GM21447 (cell line): ENCODE measurements around the gene GPR75.
"Not testable (repeated sequence)": the region's sequence is repeated elsewhere in the genome, so short reads cannot be mapped to it uniquely, and the experiment has no call there.

Experiments
- ATAC-seq: cut with Tn5 transposase; IDR thresholded peaks from one replicate; pipeline ENCODE4 v1.9.1; 2021; ENCODE audit not compliant: unreplicated experiment

GPR75 gene

DNA sequence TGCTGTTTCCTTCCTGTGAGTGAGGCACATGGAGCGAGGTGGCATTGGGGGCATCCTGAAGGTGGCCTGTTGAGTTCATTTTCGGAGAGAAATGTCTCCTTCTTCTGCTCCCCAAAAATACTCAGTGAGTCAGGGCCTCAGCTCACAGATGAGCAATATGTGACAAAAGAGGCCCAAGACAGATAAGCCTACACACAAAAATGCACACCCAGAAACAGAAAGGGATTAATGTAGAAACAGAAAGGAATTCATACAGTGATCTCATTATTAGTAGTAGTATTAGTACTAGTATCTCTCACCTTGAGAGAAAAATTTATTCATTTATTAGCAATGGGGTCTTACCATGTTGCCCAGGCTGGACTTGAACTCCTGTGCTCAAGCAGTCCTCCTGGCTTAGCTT lies 5.1 kb downstream of the GPR75 start:
- ATAC-seq = no peak

DNA sequence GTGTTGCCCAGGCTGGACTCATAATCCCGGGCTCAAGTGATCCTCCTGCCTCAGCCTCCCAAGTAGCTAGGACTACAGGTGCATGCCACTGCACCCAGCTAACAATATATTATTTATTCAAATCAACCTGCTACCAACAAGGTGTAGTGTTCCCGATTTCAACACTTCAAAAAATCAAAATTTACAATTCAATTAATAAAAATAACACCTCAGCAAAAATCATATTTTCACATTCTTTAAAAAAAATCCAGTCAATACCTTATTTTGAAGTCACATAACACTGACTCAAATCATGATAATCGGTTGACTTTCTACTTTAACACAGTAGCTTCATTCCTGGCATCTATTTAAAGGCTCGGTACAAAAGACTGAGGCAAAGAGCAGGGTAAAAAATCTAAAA lies 7.2 kb downstream of the GPR75 start:
- ATAC-seq = no peak

DNA sequence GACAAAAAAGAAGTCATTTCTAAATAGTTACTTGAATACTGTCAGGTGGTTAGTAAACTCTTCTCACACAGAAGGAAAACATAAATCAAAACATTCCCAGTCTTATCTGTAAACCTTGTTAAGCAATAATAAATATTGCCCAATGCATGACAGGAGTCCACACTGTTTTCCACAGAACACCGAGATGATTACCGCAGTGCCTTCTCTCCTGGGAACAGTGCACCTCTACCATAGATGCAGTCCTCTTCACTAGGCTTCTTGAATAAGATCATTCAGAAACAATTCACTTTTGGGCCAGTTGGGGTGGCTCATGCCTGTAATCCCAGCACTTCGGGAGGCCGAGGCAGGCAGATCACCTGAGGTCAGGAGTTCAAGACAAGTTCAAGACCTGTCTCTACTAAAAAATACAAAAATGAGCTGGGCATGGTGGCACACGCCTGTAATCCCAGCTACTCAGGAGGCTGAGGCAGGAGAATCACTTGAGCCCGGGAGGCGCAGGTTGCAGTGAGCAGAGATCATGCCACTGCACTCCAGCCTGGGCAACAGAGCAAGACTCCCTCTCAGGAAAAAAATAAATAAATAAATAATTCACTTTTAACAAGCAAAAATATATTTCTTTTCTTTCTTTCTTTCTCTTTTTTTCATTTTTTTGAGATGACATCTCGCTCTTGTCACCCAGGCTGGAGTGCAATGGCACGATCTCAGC lies 8.6 kb downstream of the GPR75 start:
- ATAC-seq = not testable (repeated sequence)

DNA sequence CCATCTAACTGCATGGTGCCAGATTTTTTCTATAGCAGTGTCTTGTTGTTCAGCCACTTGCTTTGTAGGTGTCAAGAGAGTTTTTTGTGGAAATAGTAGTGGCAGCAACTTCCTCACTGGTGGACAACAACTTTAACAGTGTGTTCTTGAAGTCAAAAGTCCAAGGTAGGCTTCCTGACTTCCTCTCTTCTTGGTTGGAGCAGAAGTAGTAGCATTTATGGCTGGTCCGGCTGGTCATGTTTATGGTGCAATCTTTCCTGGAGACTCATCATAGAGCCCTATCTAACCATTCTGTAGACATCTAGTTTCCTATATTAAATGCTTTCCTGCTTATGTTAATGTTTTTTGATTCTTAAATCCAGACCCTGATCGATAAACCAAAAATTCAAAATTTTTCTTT lies 11.7 kb downstream of the GPR75 start:
- no peak for ATAC-seq

DNA sequence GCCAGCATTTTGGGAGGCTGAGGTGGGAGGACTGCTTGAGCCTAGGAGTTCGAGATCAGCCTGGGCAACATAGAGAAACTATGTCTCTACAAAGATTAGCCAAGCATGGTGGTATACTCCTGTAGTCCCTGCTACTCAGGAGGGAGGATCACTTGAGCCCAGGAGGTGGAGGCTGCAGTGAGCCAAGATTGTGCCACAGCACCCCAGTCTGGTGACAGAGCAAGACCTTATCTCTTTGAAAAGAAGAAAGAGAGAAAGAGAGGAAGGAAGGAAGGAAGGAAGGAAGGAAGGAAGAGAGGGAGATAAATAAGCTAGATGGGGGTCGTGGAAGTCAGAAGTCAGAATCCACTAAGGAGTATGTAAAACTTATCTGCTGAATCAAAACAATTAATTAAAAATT lies 16.2 kb downstream of the GPR75 start:
- ATAC-seq = no peak

DNA sequence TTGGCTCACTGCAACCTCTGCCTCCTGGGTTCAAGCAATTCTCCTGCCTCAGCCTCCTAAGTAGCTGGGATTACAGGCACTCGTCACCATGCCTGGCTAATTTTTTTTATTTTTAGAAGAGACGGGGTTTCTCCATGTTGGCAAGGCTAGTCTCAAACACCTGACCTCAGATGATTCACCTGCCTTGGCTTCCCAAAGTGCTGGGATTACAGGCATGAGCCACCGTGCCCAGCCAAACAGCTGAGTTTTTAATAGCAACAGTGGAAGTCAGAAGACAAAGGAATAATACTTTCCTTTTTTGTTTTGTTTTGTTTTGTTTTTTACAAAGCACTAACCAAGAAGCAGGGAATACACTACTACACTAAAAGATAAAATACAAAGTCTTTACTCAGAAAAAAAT lies 16.9 kb downstream of the GPR75 start:
- no peak for ATAC-seq

DNA sequence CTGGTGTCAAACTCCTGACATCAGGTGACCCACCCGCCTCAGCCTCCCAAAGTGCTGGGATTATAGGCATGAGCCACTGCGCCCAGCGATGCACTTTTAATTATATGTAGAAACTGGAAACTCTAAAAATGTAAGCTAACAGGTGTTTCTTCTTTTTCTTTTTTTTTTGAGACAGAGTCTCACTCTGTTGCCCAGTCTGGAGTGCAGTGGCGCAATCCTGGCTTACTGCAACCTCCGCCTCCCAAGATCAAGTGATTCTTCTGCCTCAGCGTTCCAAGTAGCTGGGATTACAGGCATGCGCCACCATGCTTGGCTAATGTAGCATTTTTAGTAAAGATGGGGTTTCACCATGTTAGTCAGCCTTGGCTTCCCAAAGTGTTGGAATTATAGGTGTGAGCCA lies 18.1 kb downstream of the GPR75 start:
- not testable (repeated sequence) for ATAC-seq

DNA sequence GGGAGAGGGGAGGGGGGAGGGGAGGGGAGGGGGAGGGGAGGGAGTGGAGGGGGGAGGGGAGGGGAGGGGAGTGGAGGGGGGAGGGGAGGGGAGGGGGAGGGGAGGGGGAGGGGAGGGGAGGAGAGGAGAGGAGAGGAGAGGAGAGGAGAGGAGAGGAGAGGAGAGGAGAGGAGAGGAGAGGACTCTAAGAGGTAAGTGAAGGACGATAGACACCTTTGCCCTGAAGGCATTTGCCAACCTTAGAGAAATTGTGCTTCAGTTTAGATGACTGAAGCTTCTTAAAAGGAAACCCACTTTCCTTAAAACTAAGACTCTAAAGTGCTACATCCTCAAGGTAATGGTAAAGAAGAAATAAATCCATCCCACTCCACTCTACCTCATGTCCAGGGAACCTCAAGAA lies 19.2 kb downstream of the GPR75 start:
- ATAC-seq = no peak

DNA sequence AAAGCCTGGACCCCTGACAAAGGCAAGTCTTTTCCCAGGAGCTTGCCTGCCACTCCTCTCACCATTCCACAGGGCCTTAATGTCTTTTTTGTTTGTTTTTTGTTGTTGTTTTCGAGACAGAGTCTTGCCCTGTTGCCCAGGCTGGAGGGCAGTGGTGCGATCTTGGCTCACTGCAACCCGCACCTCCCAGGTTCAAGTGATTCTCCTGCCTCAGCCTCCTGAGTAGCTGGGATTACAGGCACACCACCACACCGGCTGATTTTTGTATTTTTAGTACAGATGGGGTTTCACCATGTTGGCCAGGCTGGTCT lies 29.8 kb downstream of the GPR75 start:
- ATAC-seq = not testable (repeated sequence)

DNA sequence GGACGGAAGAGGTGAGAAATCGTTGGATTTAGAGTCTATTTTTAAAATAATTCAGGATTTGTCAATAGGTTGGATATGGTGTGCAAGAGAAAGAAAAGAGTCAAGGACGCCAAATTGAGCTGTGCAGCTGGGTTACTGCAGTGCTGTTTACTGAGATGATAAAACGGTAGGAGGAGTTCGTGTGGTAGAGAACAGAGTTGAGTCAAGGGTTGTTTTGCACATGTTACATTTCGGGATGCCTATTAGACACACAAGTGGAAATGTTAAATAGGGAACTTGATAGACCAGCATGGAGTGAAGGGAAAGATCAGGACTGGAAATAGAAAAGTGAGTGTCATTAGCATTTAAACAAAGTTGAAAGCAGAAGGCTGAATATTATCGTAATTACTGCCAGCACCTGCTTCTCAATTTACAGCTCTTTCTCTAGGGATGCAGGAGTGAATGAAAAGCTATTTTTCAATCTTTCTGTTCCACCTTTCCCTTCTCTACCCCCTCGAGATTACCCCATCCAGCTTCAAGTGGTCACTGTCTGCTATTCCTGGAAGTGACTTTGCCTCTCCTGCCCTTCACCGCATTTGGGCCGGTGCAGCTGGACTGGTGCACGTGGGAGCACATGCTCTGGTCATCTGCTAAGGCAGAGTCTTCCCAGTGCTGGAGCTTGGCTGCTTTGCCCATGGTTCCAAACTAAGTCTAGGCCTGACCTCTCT lies 30.3 kb downstream of the GPR75 start:
- ATAC-seq = no peak

DNA sequence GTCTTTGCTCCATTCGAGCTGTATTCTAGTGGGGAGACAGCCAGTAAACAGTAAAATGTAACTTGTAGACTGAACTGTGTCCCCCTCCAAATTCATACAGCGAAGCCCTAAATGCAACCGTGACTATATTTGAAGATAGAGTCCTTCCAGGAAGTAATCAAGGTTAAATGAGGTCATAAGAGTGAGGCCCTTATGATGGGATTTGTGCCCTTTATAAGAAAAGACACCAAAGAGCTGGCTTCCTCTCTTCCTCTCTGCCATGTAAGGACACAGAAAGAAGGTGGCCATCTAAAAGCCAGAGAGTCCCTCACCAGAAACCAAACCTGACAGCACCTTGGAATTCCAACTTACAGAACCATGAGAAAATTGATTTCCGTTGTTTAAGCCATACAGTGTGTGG lies 31.4 kb downstream of the GPR75 start:
- no peak for ATAC-seq

DNA sequence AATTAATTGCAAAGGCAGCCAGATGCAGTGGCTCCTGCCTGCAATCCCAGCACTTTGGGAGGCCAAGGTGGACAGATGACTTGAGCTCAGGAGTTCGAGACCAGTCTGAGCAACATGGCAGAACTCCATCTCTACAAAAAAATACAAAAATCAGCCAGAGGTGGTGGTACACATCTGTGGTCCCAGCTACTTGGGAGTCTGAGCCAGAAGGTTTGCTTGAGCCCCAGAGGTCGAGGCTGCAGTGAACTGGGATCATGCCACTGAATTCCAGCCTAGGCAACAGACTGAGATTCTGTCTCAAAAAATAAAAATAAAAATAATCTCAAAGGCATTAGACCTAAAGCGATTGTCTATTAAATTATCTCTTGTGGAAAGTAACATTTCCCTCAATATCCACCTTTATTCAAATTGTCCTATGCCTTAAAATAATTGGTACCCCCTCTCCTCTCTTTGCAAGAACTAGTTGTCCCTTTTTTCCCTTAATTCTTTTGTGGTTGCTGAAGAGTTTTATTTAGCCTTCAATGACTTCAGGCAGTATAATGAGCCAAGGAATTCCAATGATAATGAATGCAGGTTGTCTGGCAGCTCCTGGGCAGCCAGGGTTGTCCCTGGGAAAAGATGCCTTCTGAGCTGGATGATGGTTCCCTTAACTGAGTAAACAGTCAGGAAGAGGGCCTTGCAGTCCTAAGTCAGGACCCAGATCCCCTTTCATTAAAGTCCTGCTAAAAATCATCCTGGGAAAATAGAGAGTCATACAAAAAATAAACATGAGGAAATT lies 32.2 kb downstream of the GPR75 start:
- no peak for ATAC-seq

DNA sequence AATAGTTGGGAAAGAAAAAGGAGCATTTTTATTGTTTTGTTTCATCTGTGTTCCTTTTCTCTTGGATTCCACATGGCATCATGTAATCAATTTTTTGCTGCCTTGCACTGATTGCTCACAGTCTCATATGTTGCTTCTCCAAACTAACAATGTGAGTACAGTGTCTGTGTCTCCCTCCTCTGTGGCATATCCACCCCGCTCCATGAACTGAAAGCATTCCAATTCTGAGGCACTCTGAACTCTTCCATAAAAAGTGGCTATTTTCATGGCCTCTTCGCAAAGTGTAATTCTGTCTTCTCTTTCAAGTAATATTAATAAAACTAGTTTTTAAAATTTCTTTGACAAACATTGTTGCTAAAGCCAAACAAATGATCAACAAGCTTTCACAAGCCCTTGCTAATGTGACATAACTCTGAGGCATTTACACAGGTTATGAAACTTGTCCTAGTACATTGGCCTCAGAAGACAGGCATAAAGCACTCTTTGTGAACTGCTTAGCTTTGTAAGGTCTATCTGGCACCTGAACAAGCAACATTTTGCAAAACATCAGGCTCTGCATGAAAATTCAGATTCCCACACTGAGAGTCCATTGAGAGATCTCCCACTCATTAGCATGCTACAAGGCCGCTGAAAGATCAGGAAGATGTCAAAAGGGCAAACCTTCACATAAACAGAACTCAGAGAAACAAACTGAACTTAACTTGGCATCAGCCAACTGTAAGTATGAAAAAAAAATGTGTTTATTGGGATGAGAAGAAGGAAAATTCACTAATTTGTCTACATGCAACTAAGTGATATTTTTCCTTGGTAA lies 33.0 kb downstream of the GPR75 start:
- no peak for ATAC-seq

DNA sequence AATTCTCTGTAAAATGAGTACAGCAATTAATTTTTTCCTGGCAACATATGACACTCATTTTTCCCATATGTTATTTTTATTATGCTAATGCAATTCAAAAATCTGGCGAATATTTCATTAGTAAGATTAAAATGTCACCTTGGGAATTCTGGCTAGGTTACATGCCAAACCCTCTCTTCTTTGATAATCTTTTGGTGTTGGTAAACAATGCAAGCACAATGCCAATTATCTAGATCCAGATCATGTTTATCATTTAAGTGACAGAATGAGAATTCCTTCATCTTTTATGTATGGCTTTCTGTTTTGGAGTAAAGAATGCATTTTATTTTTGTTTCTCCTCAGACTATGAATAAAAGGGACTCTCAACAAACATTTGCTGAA lies 33.7 kb downstream of the GPR75 start:
- no peak for ATAC-seq

DNA sequence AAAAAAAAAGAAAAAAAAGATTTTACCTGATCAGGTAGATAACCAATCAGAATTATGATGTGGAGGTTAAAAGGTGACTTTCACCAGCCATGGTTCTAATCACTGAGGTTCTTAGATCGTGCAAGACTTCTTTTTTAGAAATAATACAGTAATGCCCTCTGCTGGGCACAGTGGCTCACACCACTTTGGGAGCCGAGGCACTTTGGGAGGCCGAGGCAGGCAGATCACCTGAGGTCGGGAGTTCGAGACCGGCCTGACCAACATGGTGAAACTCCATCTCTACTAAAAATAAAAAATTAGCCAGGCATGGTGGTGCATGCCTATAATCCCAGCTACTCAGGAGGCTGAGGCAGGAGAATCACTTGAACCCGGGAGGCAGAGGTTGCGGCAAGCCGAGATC lies 36.1 kb downstream of the GPR75 start:
- ATAC-seq = not testable (repeated sequence)

DNA sequence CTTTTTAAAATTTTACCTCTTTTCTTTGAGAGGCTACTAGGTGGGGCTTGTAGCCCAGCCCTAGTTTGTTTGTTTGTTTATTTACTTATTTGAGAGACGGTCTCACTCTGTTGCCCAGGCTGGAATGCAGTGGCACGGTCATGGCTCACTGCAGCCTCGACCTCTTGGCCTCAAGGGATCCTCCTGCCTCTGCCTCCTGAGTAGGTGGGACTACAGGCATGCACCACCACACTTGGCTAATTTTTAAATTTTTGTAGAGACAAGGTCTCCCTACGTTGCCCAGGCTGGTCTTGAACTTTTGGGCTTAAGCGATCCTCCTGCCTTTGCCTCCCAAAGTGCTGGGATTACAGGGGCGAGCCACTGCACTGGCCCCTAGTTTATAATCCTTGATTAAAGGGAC lies 38.0 kb downstream of the GPR75 start:
- ATAC-seq = no peak

DNA sequence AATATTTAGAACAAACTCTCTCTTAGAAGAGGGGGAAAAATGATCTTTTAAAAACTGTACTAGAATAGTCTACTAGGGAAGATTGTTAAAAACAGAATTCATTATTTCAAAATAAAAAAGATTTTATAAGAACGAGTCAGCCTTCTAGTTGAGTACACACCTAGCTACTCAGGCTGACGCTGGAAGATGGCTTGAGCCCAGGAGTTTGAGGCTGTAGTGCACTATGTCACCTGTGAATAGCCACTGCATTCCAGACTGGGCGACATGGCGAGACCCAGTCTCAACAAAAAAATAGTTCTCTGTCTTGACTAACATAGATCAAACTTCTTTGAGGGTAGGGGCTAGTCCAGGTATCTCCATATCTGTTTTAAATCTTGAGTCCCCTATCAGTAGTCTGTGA lies 39.1 kb downstream of the GPR75 start:
- no peak for ATAC-seq

DNA sequence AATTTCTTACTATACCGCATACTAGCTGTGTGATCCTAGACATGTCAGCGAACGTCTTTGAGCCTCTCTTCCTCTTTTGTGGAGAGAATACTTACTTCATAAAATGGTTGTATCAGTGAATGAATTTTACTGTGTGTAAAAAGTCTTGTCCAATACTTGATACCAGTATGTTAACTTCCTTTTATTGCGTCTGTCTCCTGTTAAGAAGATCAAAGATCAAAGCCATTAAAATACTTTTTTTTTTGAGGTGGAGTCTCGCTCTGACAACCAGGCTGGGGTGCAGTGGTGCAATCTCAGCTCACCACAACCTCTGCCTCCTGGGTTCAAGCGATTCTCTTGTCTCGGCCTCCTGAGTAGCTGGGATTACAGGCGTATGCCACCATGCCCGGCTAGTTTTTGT lies 39.7 kb downstream of the GPR75 start:
- no peak for ATAC-seq

DNA sequence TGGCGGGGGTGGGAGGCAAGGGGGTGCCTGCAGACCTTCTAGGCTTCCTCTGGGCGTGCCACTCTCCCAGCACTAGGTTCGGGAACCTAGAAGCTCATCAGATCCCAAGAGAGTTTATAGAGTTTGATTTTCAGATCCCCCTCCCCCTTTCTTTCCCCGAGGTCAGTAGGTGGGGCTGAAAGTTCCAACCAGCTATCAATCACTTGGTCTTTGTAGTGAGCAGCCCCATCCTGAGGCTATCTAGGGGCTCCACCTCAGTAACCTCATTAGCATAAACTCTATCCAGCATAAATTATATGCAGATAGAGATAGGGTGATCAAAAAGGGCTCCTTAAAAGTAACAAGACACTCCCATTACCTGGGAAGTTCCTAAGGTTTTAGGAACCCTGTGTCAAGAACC lies 40.1 kb downstream of the GPR75 start:
- ATAC-seq = no peak

DNA sequence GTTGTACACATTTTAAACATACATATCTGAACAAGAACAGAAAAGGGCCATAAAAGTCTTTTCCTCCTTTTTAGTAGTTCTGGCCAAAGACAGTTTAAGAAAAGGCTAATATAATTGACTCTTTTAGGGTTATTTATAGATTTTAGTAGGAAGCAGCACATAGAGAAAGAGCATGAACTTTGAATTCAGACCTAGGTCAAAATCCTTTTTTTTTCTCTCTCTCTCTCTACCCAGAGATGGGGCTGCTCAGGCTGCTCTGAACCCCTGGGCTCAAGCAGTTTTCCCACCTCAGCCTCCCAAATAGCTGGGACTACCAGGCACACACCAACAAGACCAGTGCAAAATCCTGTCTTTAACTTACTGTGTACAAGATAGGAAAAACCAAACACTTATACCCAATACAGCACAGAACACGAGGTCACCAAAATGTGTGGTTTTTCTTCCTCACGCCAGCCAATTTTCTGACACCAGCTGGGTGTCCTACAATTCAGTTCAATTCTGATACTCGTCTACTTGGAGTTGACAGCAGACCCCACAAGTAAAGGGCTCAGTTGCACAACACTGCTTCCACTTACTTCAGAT lies 40.8 kb downstream of the GPR75 start:
- ATAC-seq = no peak

DNA sequence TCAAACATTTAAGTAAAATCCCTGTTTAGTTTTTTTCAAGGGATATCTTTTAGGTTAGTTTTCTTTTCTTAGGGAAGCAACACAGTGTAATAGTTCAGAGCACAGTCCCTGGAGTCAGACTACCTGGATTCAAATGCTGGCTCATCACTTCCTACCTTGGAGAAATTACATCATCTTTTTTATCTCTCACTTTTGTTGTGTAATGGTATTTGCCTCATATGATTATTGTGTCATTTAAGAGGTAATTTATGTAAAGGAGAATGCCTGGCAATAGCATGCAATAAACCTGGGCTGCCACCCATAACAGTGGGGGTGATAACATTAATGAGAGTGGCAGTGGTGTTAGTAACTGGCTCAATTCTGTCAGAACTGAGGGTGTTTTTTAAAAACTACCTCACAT lies 46.6 kb downstream of the GPR75 start:
- ATAC-seq = no peak
